Measurements from ENCODE around the gene ASCC3. TPM values are rescaled to one million over a fixed set of nuclear protein-coding genes. Genes with fewer than 3 reads are reported as not detected.

The ASCC3 gene
- total RNA-seq, 4 donors from 2014 or later: 21.2 to 41.4 (median 28.5) TPM

DNA sequence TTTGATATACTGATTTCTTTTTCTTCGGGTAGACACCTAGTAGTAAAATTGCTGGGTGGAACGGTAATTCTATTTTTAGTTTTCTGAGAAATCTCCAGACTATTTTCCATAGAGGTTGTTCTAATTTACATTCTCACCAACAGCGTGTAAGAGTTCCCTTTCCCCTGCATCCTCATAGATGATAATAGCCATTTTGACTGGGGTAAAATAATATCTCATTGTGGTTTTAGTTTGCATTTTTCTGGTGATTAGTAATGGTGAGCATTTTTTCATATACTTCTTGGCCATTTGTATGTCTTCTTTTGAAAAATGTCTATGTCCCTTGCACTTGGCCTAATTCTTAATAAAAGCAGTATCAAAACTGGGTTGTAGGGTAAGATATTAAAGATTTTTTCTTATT lies 267.5 kb downstream of the ASCC3 start:
- Histone ChIP-seq H3K36me3 (peaks cover 0 to 4% of the 10 kb centered on the region in 2 donors), H3K27me3 (no peaks in the 10 kb centered on the region), H3K9me3 (no peaks in the 10 kb centered on the region), H3K27ac (no peak overlapping the region), H3K4me1 (no peaks in the 10 kb centered on the region), H3K4me3 (no peak overlapping the region)
- no peak for TF ChIP-seq CTCF (IDR thresholded peaks at IDR 0.05)
- no peak for TF ChIP-seq POLR2A (IDR thresholded peaks at IDR 0.05)
- no peak for TF ChIP-seq EP300 (IDR thresholded peaks at IDR 0.05)
- no peak for TF ChIP-seq POLR2AphosphoS5 (IDR thresholded peaks at IDR 0.05)
- ATAC-seq: no peak
- 97 to 100% methylated on average over 3 of the region's 3 CpGs for WGBS, 2 donors (ENCODE audit: low coverage in 1 of 2)

DNA sequence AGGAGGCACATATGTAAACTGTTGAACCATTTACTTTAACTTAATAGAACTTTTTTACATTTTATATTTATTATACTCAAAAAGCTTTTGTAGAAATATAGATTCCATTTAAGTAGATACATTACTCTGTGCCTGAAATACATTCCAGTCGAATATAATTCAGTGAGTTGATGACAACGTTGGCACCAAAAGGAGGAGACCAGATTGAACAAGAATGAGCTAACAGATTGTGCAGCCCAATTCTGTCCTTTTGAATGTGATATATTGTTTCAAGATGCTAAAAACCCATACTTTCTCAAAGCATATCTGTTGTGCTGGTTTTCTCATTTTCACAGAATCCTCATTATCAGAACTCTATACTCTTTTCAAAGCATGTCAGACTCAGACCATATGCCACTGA lies 269.0 kb downstream of the ASCC3 start:
- ATAC-seq: no peak
- 69 to 72% methylated on average over 2 of the region's 2 CpGs for WGBS, 2 donors (ENCODE audit: low coverage in 1 of 2)
- Histone ChIP-seq H3K9me3 (no peaks in the 10 kb centered on the region), H3K27ac (no peak overlapping the region), H3K27me3 (no peaks in the 10 kb centered on the region), H3K36me3 (peaks cover 0 to 4% of the 10 kb centered on the region in 2 donors), H3K4me3 (no peak overlapping the region), H3K4me1 (no peaks in the 10 kb centered on the region)
- TF ChIP-seq POLR2AphosphoS5 (IDR thresholded peaks at IDR 0.05) (no peak), CTCF (IDR thresholded peaks at IDR 0.05) (no peak), POLR2A (IDR thresholded peaks at IDR 0.05) (no peak), EP300 (IDR thresholded peaks at IDR 0.05) (no peak)

DNA sequence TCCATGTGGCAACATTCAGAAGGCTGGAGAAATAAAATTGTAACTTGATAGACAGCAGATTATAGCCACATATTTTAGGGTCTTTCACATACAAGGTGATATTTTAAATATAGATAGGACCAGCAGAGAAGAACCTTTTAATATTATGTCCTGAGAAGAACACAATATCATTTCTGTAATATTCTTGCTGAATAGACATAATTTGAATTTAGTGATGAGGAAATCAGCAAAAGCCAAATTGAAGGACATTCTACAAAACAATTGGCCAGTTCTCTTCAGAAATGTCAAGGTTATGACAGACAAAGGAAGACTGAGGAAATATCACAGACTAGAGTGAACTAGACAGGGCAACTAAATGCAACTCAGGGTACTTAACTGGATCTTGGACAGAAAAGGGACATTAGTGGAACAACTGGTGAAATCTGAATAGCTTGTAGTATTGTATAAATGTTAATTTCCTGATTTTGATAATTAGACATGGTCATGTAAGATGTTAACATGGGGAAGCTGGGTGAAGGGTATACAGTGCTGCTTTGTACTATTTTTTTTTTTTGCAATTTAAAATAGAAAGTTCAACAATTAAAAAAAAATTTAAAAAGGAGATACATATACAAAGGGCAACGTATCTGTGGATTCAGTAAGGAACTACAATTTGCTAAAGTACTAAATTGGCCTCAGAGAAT lies 281.9 kb downstream of the ASCC3 start:
- Histone ChIP-seq H3K27me3 (no peaks in the 10 kb centered on the region), H3K4me3 (no peak overlapping the region), H3K9me3 (no peaks in the 10 kb centered on the region), H3K27ac (no peak overlapping the region), H3K4me1 (no peaks in the 10 kb centered on the region), H3K36me3 (peaks cover 0 to 29% of the 10 kb centered on the region in 2 donors)
- 81 to 100% methylated on average over 1 of the region's 1 CpG for WGBS, 2 donors (ENCODE audit: low coverage in 1 of 2)
- ATAC-seq: no peak
- TF ChIP-seq CTCF (IDR thresholded peaks at IDR 0.05) (no peak), EP300 (IDR thresholded peaks at IDR 0.05) (no peak), POLR2AphosphoS5 (IDR thresholded peaks at IDR 0.05) (no peak), POLR2A (IDR thresholded peaks at IDR 0.05) (no peak)

GRCh38 chr6:100595456-100595855 lies 285.7 kb downstream of the ASCC3 start:
- no peaks in the 10 kb centered on the region for H3K4me1 ChIP-seq
- no peak overlapping the region for H3K4me3 ChIP-seq
- no peaks in the 10 kb centered on the region for H3K9me3 ChIP-seq
- TF ChIP-seq POLR2AphosphoS5 (IDR thresholded peaks at IDR 0.05) (no peak), CTCF (IDR thresholded peaks at IDR 0.05) (no peak), EP300 (IDR thresholded peaks at IDR 0.05) (no peak), POLR2A (IDR thresholded peaks at IDR 0.05) (no peak)
- no peak for ATAC-seq
- H3K36me3 ChIP-seq: peaks cover 0 to 15% of the 10 kb centered on the region in 2 donors
- no peak overlapping the region for H3K27ac ChIP-seq
- H3K27me3 ChIP-seq: no peaks in the 10 kb centered on the region

GRCh38 chr6:100593522-100593921 lies 287.6 kb downstream of the ASCC3 start:
- H3K4me3 ChIP-seq: no peak overlapping the region
- TF ChIP-seq CTCF (IDR thresholded peaks at IDR 0.05) (no peak), EP300 (IDR thresholded peaks at IDR 0.05) (no peak), POLR2AphosphoS5 (IDR thresholded peaks at IDR 0.05) (no peak), POLR2A (IDR thresholded peaks at IDR 0.05) (no peak)
- 60 to 79% methylated on average over 2 of the region's 2 CpGs for WGBS, 2 donors (ENCODE audit: low coverage in 1 of 2)
- H3K27ac ChIP-seq: no peak overlapping the region
- peaks cover 0 to 27% of the 10 kb centered on the region in 2 donors for H3K36me3 ChIP-seq
- H3K27me3 ChIP-seq: no peaks in the 10 kb centered on the region
- no peaks in the 10 kb centered on the region for H3K4me1 ChIP-seq
- no peak for ATAC-seq
- H3K9me3 ChIP-seq: no peaks in the 10 kb centered on the region
